HG02943 (cell line): ENCODE measurements around the gene GRK5.
"Not testable (repeated sequence)": the region's sequence is repeated elsewhere in the genome, so short reads cannot be mapped to it uniquely, and the experiment has no call there.

ENCODE experiments used
- ATAC-seq: cut with Tn5 transposase; IDR thresholded peaks from one replicate; pipeline ENCODE4 v1.9.1; 2021; ENCODE audit warnings: mild to moderate bottlenecking, low read depth, moderate library complexity; ENCODE audit not compliant: unreplicated experiment

The GRK5 gene

DNA sequence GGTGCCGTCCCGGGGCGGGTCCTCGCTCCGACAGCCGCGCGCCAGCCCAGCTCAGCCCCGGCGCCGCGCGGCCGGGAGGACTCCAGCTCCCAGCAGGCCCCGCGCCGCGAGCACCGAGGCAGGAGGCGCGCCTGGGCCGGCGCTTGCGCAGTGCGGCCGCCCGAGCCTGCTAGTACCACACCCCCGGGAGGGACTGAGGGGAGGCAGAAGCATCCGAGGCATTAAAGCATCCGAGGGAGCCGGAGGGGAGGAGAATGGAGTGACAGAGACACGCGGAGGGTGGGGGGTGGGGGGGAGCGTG lies at the start of gene GRK5:
TSS of gene GRK5 (plus strand) at position 206 of the 301 bp plus-strand sequence. CDS start 347 bp downstream, outside the sequence.
- ATAC-seq = peak; percentile 58

DNA sequence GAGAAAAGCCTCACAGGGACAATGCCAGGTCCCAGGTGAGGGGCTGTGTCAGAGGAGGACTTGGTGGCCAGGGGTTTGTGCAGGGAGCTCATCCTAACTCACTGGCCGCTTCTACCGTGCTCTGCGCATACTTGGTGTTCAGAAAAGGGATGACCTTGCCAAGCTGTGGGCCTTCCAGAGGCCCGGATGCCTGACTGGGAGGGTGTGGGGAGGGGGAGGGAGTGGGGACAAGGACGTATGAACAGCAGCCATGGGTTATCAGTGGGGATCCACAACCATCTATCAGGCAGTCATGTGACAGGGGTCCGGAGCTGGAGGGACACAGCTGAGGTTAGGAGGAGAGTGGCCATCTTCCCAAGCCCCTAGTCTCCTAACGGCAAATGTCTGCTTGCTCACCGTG lies 48.0 kb upstream of the GRK5 start:
- ATAC-seq = no peak

DNA sequence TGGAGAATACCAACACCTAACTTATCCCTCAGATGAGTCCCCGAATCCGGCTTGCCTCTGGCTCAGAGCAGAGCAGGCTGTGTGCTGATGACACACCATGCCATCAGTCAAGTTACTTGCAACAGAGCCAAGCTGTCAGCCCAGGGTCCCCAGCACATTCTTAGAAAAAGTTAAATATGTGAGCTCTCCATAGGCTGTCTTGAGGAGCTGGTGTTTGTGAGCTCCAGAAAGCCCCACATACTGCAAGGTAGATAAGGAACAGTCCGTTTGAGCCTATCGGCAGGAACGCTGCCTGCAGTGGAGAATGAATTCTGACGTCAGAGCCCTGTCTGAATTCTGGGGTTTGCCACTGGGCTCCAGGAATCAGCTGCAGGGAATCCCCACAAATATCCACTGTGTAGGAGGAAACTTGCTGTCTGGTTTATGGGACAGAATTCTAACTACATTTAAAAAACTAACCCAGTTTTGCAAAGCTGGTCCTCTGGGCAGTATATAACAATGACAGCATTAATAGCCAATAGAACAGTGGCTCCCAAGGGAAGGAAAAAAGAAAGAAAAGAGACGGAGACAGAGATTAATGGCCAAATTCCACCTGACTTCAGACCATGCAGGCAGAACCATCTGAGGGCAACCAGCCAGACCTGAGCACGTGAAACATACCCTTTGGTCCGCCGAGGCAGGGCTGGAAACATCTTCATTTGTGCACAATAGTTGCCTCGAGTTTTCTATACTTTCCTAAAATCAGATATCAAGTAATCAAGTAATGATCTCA lies 45.5 kb upstream of the GRK5 start:
- ATAC-seq = no peak

DNA sequence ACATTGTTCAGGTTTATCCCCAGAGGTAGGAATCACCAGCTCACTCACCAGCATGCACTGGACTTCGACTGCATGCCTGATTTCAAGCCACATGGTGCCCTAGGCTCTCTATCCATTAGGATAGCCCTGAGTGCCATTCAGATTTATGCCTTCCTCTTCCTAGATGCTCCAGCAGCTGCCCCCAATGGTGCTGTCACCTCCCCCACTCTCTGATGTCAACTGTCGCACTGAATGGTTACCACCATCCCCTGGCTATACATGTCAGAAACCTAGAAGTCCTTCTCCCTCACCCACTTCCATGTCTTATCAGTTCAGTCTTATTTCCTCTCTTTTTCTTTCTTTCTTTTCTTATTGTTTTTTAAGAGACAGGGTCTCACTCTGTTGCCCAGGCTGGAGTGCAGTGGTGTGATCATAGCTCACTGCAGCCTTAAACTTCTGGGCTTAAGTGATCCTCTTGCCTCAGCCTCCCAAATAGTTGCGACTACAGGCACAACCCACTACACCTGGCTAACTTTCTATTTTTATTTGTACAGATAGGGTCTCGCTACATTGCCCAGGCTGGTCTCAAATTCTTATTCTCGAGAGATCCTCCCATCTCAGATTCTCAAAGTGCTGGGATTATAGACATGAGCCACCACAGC lies 44.8 kb upstream of the GRK5 start:
- ATAC-seq = no peak

DNA sequence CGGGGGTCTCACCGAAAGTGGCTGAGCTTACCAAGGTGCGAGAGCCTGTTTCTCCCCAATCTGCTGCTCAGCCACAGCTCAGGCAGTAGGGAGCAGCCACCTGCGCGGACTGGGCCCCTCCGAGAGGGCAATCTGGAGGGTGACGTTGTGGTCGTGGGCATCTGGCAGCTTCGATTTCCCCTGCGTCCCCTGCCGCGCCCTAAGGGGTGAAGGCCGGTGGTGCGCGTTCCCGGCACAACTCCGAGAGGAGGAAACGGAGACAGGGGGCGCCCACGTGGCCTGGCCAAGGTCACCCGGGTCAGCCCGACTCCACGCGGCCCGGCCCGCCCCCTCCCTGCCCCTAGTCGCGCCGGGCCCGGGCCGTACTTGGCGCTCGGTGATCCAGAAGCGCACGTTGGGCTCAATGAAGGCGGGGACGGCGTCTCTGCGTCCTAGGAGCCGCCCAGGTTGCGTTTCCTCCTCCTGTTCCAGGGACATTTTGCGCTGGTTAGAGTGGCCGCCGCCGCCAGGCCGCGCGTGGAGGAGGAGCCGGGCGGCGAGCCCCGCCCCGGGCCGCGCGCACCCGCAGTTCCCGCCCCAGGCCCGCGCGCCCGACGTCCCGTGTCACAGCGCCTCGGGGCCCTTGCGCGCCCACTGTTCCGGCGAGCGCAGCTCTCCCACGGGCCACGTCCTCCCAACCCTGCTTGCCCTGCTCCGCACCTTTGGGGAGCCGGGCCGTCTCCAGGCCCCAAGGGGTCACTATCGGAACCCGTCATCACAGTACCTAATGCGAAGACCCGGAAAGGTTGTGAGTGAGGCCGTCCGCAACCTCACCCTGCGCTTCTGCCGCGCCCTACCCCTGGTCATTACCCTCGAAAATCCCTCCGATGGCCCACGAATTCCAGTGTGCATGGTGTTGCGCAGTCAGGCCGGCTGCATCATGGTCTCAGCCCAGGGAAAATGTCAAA lies 41.9 kb upstream of the GRK5 start, which contains the start of gene SFXN4:
TSS of gene SFXN4 (minus strand) at position 544 of the 947 bp plus-strand sequence. CDS start at position 477, 67 bp downstream.
- peak; percentile 89 for ATAC-seq

DNA sequence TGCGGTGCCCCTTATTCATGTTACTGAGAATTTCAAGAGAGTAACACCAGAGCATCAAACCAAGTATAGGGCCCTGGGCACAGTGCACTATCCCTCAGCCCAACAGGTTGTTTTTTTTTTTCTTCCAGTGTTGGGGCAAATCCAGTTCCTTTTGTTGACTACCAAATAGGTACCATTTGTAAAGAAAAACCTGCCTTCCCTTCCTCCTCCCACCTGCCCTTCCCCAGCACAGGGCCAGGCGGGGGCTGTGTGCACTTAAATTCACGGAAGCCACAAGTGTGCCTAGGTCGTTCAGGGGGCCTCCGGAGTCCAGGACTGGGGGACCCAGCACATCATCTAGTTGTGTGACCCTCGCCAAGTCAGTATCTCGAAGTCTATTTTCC lies 41.3 kb upstream of the GRK5 start:
- ATAC-seq = no peak

DNA sequence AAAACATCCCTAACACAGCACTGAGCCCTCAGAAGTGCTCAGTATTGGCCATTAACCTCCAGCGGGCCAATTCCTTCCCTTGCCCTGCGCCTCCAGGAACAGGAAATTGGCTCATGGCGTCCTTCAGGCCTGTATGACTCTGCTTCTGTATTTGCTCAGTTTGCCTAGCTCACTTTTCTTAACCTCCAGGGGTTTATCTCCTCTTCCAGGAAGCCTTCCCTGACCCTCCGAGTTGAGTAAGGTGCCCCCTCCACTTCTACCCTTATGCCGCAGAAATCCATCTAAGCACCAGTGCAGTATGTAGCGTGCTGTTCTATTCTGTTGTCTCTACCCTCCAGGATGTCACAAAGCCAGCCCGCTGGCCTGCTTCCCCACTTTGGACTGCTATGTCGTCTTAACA lies 40.8 kb upstream of the GRK5 start:
- no peak for ATAC-seq

DNA sequence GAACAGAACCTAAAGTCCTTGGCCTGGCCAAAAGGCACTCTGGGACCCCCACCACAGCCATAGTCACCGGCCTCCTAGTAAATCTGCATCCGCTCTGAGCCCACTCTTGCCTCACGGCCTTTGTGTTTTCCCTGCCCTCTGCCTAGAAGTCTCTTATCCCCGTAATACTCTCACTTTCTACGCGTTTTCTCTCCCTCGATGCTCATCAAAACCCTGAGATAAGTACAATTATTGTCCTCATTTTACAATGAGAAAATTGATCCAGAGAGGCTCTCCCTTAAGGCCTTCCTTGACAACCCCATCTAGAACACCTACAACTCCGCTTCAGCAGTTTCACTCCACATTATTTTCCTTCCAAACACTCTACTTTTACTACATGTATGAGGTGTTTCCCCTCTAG lies 40.3 kb upstream of the GRK5 start:
- ATAC-seq = no peak

DNA sequence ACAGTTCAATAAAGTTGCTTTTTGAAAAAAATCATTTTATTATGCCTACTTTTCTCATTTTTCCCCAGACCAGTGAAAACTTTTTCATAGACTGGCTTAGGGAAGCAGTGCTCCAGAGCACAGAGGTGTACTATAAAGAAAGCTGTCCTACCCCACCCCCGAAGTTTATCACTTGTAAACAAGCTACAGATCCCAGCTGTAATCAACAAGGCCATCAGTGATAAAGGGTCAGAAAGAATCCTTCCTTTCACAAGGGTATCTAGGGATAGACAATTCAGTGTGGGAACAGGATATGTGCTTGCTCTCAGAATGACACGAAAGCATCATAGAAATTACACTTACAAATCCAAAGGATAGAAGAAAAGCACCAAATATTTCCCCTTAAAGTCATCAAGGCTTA lies 33.3 kb upstream of the GRK5 start:
- ATAC-seq = no peak

DNA sequence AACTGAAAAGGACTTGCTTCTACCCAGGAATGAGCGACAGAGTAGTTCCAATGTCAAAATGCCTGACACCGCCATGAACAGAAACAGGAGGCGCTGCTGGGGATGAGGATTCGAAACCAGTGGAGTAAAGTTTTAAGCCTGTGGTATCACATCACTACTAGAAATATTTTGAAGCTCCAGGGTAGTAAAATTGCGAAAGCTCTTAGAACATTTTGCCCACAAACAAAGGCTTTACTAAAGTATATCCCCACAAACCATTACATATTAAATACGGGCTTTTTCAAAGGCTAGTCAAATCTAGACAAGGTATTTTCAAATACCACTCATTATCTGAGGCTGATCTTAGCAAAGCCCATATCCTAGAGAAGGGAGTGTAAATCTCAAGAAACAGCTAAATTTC lies 31.2 kb upstream of the GRK5 start:
- ATAC-seq = no peak

DNA sequence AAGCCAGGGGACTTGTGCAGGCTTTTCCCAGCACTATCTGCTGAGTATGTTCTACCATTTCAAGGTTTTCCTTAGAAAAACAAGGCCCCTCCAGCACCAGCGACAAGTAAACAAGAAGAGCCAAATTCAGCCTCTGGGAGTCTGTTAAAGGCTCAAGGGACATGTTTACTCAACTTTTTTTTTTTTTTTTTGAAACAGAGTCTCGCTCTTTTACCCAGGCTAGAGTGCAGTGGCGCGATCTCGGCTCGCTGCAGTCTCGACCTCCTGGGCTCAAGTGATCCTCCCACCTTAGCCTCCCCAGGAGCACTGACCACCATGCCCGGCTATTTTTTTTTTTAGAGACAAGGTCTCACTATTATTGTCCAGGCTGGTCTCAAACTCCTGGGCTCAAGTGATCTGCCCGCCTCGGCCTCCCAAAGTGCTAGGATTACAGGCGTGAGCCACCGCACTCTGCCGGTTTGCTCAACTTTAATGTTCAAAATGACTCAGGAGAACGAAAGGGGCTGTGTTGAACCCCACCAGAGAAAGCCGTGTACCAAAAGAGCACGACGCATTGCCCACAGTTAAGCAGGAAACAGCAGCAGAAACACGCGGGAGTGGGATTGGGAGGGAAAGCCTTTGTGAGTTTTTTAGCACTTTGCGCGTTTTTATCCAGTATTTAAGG lies 29.5 kb upstream of the GRK5 start:
- ATAC-seq = peak; percentile 18

DNA sequence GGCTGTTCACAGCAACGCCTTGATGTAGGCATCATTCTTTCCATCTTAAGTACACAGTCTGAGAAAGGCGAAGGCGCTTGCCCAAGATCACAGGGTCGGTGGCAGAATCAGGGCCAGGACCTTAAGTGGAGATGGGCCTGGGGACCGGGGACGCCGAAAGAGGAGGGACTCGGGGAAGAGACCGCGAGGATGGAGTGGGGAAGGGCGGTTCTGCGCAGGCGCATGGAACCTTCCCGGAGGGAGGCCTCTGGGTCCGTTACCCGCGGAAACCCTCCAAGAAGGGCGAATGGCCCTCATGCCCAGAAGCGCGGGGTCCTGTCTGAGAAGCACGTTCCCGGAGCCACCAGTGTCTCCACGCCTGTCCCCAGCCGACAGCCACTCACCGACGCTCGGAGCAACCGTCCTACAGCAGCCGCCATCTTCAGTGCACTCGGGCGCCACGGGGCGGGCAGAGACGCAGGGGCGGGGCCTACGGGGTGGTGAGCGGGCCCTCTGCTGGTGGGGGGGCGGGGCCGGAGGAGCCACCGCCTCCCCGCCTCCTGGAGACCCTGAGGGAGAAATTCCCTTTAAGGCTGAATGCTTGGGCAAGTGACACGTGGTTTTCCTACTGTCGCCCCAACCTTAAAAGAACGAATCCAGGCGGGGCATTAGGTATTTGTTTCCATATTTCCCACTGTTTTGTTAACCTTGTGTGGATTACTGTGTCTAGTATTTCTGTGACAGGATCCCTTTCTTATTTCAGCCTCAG lies 28.8 kb upstream of the GRK5 start, which contains the start of gene PRDX3:
TSS of gene PRDX3 (minus strand) at position 441 of the 748 bp plus-strand sequence. CDS start at position 419, 22 bp downstream.
- peak; percentile 88 for ATAC-seq

DNA sequence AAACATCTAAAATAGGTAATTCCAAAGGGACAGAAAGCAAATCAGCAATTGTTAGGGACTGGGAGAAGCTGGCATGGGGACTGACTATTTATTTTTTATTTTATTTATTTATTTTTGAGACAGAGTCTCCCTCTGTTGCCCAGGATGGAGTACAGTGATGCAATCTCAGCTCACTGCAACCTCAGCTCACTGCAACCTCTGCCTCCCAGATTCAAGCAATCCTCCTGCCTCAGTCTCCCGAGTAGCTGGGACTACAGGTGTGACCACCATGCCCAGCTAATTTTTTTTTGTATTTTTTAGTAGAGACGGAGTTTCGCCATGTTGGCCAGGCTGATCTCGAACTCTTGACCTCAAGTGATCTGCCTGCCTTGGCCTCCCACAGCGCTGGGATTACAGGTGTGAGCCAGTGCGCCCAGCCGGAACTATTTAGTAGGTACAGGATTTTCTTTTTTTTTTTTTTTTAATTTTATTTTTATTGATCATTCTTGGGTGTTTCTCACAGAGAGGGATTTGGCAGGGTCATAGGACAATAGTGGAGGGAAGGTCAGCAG lies 26.4 kb upstream of the GRK5 start:
- ATAC-seq = not testable (repeated sequence)

DNA sequence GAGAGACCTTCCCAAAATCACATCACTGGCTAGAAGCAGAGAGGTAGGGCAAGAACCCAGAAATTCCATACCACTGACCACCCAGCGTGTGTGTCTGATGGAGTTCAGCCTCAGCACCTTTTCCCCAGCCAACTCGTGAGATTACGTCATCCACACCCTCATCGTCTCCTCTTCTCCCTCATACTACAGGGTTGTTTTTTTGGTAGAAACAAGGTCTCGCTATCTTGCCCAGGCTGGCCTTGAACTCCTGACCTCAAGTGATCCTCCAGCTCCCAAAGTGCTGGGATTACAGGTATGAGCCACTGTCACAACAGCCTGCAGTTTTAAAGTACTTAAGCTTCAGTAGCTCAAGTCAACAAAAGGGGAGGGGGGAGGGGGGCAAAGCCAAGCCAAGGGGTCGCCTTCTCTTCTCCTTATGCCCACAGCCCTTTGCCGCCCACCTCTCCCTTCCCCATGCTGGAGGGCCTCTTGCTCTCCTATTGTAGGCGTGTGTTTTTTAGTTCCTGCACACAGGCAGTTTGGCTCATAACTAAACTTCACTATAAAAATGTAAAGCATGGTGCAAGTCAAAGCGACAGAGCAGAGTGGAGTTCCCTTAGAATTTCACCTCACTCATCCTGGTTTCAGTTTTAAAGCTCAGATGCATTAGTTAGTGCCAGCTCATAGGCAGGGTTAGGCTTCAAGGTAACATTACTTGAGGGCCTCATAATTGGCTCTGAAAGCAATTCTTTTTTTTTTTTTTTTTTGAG lies 23.5 kb upstream of the GRK5 start:
- no peak for ATAC-seq

DNA sequence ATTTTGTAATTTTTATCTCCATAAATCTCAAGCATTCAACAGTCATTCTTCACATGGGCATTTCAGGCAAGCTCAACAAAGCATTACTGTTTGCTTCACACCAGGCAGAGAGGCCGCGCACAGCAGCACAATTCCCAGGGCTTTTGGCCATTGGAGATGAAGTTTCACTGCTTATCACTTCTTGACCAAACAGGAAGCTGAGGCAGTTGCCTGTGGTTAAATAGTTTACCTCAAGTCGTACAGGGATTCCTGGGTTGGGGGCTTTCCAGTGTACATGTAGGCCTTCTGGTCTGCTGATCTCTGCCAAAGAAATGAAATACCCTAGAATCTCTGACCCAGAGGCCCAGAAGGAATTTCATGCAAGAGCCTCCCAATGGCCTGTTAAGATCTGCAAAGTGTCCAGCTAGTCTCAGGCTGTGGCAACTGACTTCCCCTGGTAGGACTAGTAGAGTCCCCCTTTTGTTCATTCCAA lies 17.5 kb upstream of the GRK5 start:
- ATAC-seq = no peak

DNA sequence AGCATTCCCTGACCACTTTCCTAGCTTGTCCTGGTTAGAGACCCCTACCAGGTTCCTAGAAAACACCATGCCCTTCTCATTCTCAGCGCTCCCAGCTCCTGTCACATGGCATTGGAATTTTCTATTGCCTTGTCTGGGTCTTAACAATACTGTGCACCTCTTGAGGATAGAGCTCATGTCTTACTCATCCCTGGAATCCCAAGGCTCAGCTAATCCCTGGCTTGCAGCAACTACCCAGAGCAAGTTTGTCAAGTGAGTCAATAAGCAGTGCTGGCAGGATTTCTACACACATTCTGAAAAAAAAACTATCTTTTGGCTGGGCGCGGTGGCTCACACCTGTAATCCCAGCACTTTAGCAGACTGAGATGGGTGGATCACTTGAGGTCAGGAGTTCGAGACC lies 17.0 kb upstream of the GRK5 start:
- no peak for ATAC-seq

DNA sequence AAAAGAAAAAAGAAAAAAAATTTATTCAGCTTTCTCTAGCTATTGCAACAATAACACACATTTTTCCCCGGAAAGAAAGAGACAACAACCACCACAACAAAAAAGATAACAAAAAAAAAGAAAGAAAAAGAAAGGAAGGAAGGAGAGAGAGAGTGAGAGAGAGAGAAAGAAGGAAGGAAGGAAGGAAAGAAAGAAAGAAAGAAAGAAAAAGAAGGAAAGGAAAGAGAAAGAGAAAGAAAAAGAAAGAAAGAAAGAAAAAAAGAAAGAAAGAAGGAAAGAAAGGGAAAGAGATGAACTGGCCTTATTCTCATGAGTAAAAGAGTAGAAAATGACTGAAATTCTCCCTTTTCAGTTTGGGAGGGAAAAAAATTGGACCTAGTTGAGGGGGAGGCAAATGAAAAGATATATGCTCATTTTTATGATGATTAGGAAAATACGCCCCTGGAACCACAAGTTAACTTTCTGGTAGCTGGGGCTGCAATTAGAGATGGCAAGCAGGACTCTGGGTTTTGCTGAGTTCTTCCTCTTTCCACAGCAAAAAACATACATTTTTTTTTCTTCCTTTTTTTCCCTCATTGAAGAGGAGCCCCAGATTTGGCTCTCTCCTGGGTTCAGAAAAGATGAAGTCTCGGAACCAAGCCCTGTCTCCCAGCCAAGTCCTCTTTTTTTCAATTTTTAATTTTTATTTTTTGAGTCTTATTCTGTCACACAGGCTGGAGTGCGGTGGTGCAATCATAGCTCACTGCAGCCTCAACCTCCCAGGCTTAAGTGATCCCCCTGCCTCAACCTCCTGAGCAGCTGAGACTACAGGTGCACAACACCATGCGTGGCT lies 16.2 kb upstream of the GRK5 start:
- no peak for ATAC-seq

DNA sequence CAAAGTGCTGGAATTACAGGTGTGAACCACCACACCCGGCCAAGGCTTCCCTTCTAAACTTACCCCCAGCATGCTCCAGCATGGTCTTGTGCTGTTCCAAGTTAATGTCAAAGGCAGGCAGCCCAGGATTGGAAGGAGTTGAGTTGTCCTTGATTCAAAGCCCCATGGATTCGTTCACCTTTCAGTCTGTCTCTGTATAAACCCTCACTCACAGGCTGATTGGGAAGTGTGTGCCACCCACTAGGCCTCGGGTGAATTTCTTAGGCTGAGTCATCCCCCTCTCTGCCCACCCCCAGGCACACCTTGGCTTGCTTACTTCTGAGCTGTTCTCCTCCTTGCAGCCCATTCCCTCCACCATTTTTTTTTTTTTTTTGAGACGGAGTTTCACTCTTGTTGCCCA lies 15.5 kb upstream of the GRK5 start:
- no peak for ATAC-seq
